ENCODE measurements around the gene FMR1. TPM values are rescaled to one million over a fixed set of nuclear protein-coding genes. Genes with fewer than 3 reads are reported as not detected.

The FMR1 gene
- total RNA-seq, 4 donors from 2014 or later, result 27.5 to 30.2 (median 28.2) TPM

DNA sequence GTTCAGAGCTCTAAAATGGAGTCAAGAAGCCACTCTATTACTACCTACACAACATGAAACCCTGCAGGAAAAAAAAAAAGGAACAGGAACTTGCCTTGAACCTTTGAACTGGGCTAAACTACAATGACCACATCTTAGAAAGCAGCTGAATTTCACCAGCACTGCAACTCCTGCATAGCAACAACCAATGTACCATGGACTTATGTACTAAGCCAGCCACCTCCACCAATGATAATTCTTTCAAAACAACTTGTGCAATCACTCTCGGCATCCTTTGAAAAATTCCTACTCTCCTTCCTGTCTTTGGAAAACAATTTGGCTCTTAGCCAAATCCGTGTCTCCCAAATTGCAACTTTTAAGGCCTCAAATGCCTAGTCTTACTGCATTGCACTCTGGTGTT is 26.8 kb upstream of the FMR1 start:
- WGBS, result 34% methylated on average over 2 of the region's 2 CpGs
- Histone ChIP-seq H3K36me3 (no peaks in the 10 kb centered on the region), H3K4me3 (no peak overlapping the region), H3K4me1 (no peaks in the 10 kb centered on the region), H3K9me3 (no peaks in the 10 kb centered on the region), H3K27me3 (no peaks in the 10 kb centered on the region), H3K27ac (replicated peaks in 1 of 4) (no peak overlapping the region)
- no peak for DNase-seq (ENCODE audit: extremely low spot score)
- TF ChIP-seq POLR2AphosphoS5 (IDR thresholded peaks at IDR 0.05), result no peak
- intact Hi-C loops (cut with DNase I), result no loop called here

DNA sequence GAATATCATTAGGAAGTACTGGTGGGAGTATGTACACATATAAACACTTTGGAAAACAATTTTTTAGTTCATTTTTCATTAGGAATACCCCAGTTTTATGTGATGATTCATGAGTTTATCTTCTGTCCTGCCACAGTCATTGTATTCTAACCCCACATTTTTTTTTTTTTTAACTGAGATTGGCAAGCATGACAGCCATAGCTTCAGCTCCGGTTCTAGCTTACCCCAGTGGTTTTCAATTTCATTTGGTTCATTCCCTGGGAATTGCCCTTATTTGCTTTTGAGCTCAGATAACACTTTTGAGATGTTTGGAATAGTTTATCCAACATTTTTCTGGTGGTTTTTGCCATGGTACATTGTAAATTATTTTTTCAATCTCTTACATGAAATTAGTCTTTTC is 21.0 kb upstream of the FMR1 start:
- 52% methylated on average over 1 of the region's 1 CpG for WGBS

DNA sequence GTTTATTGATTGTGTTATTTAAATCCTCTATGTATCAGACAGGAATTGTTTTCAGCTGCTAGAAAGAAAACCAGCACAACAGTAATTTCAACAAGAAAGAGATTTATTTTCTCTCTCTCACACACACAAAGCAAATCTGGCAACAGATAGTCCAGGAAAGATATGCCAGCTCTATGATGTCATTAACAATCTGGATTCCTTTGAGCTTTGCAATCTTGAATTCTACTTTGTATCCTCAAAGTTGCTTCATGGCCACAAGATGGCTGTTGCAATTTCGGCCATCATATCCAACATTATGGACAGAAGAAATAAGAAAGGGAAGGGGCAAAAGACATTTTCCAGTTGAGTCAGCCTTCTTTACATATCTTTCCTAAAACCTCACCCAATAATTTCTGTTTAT is 19.8 kb upstream of the FMR1 start:
- no peak overlapping the region for H3K4me3 ChIP-seq
- H3K27me3 ChIP-seq, result no peaks in the 10 kb centered on the region
- H3K36me3 ChIP-seq, result no peaks in the 10 kb centered on the region
- no peaks in the 10 kb centered on the region for H3K4me1 ChIP-seq
- no peak for DNase-seq (ENCODE audit: extremely low spot score)
- TF ChIP-seq POLR2A (IDR thresholded peaks at IDR 0.05; ENCODE audit: low read depth) (no peak), POLR2AphosphoS5 (IDR thresholded peaks at IDR 0.05) (no peak), EP300 (IDR thresholded peaks at IDR 0.05) (no peak)
- TF ChIP-seq, protein P1, sequence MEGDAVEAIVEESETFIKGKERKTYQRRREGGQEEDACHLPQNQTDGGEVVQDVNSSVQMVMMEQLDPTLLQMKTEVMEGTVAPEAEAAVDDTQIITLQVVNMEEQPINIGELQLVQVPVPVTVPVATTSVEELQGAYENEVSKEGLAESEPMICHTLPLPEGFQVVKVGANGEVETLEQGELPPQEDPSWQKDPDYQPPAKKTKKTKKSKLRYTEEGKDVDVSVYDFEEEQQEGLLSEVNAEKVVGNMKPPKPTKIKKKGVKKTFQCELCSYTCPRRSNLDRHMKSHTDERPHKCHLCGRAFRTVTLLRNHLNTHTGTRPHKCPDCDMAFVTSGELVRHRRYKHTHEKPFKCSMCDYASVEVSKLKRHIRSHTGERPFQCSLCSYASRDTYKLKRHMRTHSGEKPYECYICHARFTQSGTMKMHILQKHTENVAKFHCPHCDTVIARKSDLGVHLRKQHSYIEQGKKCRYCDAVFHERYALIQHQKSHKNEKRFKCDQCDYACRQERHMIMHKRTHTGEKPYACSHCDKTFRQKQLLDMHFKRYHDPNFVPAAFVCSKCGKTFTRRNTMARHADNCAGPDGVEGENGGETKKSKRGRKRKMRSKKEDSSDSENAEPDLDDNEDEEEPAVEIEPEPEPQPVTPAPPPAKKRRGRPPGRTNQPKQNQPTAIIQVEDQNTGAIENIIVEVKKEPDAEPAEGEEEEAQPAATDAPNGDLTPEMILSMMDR (IDR thresholded peaks at IDR 0.05), result no peak
- intact Hi-C loops (cut with DNase I), result no loop called here
- H3K27ac ChIP-seq (replicated peaks in 1 of 4), result no peak overlapping the region
- WGBS, result 81% methylated on average over 1 of the region's 1 CpG
- no peaks in the 10 kb centered on the region for H3K9me3 ChIP-seq

More for the DNA sequence above, 21.0 kb upstream of the FMR1 start:
- no peaks in the 10 kb centered on the region for H3K36me3 ChIP-seq
- H3K9me3 ChIP-seq, result no peaks in the 10 kb centered on the region
- H3K27ac ChIP-seq (replicated peaks in 1 of 4), result no peak overlapping the region
- H3K27me3 ChIP-seq, result no peaks in the 10 kb centered on the region
- no peak for TF ChIP-seq POLR2AphosphoS5 (IDR thresholded peaks at IDR 0.05)
- H3K4me3 ChIP-seq, result no peak overlapping the region
- intact Hi-C loops (cut with DNase I), result no loop called here
- H3K4me1 ChIP-seq, result no peaks in the 10 kb centered on the region
- DNase-seq (ENCODE audit: extremely low spot score), result no peak

DNA sequence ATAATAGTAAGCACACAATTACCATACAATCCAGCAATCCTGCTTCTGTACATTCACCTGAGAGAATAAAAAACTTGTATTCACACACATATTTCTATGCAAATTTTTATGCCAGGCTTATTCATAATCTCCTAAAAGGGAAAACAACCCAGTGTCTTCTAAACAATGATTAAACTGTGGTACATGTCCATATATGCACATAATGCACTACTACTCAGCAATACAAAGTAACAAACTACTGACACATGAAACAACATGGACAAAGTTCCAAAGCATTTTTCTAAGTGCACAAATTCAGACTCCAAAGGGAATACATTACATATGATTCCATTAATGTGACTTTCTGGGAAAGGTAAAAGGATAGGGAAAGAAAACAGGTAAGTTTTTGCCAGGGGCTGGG is 18.0 kb upstream of the FMR1 start:
- no peaks in the 10 kb centered on the region for H3K27me3 ChIP-seq
- intact Hi-C loops (cut with DNase I), result no loop called here
- no peak for DNase-seq (ENCODE audit: extremely low spot score)
- no peaks in the 10 kb centered on the region for H3K36me3 ChIP-seq
- no peaks in the 10 kb centered on the region for H3K4me1 ChIP-seq
- no peak overlapping the region for H3K27ac ChIP-seq (replicated peaks in 1 of 4)
- TF ChIP-seq, protein P1 (IDR thresholded peaks at IDR 0.05), result no peak
- TF ChIP-seq EP300 (IDR thresholded peaks at IDR 0.05), result no peak
- no peaks in the 10 kb centered on the region for H3K9me3 ChIP-seq
- no peak overlapping the region for H3K4me3 ChIP-seq

DNA sequence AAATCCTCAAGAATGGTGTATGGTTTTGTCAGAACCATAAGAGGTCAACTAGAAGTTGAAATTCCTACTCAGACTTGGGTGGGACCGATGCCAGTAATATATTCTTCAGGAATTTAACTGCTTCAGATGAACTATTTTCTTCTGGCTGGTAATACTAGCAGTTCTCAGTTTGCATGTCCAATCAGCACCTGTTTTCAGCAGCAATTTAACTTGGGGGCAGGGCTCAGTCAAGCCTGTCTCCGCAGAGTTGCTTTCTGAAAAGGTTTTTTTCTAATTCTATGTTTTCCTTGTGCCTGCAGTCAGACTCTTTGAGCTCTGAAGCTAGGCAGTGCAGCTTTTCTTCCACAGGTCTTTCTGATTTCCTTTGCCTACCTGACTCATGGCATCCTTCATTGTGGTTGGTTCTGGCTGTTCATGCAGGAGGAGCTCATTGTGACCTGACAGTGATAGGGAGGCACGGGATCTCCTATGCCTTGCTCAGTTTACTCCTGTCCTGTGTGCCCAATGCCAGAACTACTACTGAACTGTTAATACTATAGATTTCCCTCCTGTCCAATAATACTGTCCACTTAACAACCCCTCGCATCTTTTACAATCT is 17.3 kb upstream of the FMR1 start:
- TF ChIP-seq POLR2AphosphoS5 (IDR thresholded peaks at IDR 0.05) (no peak), POLR2A (IDR thresholded peaks at IDR 0.05; ENCODE audit: low read depth) (no peak), EP300 (IDR thresholded peaks at IDR 0.05) (no peak)
- TF ChIP-seq, protein P1 (IDR thresholded peaks at IDR 0.05), result no peak
- intact Hi-C loops (cut with DNase I), result no loop called here
- whole genome bisulfite sequencing, result 60% methylated on average over 4 of the region's 4 CpGs
- no peaks in the 10 kb centered on the region for H3K9me3 ChIP-seq
- DNase-seq (ENCODE audit: extremely low spot score), result no peak
- H3K27ac ChIP-seq (replicated peaks in 1 of 4), result no peak overlapping the region
- no peaks in the 10 kb centered on the region for H3K27me3 ChIP-seq
- no peak overlapping the region for H3K4me3 ChIP-seq
- no peaks in the 10 kb centered on the region for H3K36me3 ChIP-seq
- no peaks in the 10 kb centered on the region for H3K4me1 ChIP-seq

DNA sequence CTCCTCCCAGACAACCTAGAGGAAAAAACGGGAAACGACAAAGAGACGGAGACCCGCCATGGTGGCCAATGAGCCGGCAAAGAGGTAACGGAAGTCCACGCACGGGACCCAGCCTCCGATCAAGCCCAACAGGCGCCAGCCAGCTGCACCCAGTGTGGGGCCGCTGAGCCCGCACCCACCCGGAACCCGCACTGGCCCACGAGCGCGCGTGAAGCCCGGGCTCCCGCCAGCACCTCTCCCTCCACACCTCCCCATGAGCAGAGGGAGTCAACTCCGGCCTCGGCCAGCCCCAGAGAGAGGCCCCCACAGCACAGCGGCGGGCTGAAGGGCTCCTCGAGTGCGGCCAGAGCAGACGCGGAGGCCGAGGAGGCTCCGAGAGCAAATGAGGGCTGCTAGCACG is 14.6 kb upstream of the FMR1 start:
- no peak for DNase-seq (ENCODE audit: extremely low spot score)
- TF ChIP-seq POLR2A (IDR thresholded peaks at IDR 0.05; ENCODE audit: low read depth) (no peak), POLR2AphosphoS5 (IDR thresholded peaks at IDR 0.05) (no peak), EP300 (IDR thresholded peaks at IDR 0.05) (no peak)
- TF ChIP-seq, protein P1 (IDR thresholded peaks at IDR 0.05), result no peak
- no peaks in the 10 kb centered on the region for H3K4me1 ChIP-seq
- H3K9me3 ChIP-seq, result no peaks in the 10 kb centered on the region
- H3K27ac ChIP-seq (replicated peaks in 1 of 4), result no peak overlapping the region
- intact Hi-C loops (cut with DNase I), result no loop called here
- H3K27me3 ChIP-seq, result no peaks in the 10 kb centered on the region
- 92% methylated on average over 12 of the region's 31 CpGs for WGBS
- no peak overlapping the region for H3K4me3 ChIP-seq
- no peaks in the 10 kb centered on the region for H3K36me3 ChIP-seq

Data from esophagus muscularis mucosa (tissue), 4 donors.